H1 (cell line): ENCODE measurements around the gene ANKRD9. TPM values are rescaled to one million over a fixed set of nuclear protein-coding genes. Genes with fewer than 3 reads are reported as not detected.

ENCODE experiments used
- ASH2L ChIP-seq: fragments of 200-600, 300-600 bp; sonication (generic); IDR thresholded peaks from one replicate; pipeline ENCODE4 v1.7.1; 2017; ENCODE audit warnings: low read length
- POLR2A ChIP-seq, 2 experiments: IDR thresholded peaks; 1 replicate in 1 of 2; 2 replicates in 1 of 2; pipeline ENCODE4 v1.6.1; 2011; ENCODE audit warnings: low read depth in 2 of 2, low read length in 2 of 2, mild to moderate bottlenecking in 2 of 2; ENCODE audit errors: control extremely low read depth in 1 of 2
- SIN3A ChIP-seq, 2 experiments: IDR thresholded peaks in 1 of 2; conservative IDR thresholded peaks in 1 of 2; 2 replicates each; pipeline ENCODE4 v1.6.1; 2011 to 2012; ENCODE audit warnings: low read length in 2 of 2, improper control_type of control experiment in 1 of 2, low read depth in 1 of 2, mild to moderate bottlenecking in 1 of 2
- TEAD4 ChIP-seq: IDR thresholded peaks from 2 replicates; pipeline ENCODE4 v1.6.1; 2012; ENCODE audit warnings: low read depth, low read length, inconsistent platforms, mixed read lengths
- polyA plus RNA-seq, 7 experiments: library from polyadenylated mRNA; depleted of rRNA in 3 of 7; stranded (reverse) in 5 of 7; unstranded in 2 of 7; fragments of >200 nt in 5 of 7; fragments of 200-250 nt in 2 of 7; gene quantifications; 1 replicate in 5 of 7; 2 replicates in 1 of 7; 4 replicates in 1 of 7; pipeline versions ENCODE4 v1.2.1 to v1.2.3, GENCODE V29; 2011 to 2013; ENCODE audit warnings: missing spikeins in 2 of 7, mixed read lengths in 2 of 7
- total RNA-seq: library from RNA; stranded (reverse); fragmentation: NEBNext Ultra II Directional; extraction: Animal tissue kit (Norgen Biotek cat#: 25700); gene quantifications from 2 replicates; pipeline ENCODE4 v1.2.1, GENCODE V29; 2021

The ANKRD9 gene
- total and polyA plus RNA-seq, 2 of the 8 experiments (the other 6 are each of a cell fraction or from before 2014, with no cell fraction given) = 37.0 to 41.8 TPM

- peak in 1 of 2 experiments; percentile 60; a peak in 1 of 3 replicates for TF ChIP-seq POLR2A (IDR thresholded peaks at IDR 0.05; ENCODE audit: control extremely low read depth in 1 of 2, low read depth in 2 of 2, low read length in 2 of 2)
- TF ChIP-seq ASH2L = peak; percentile 37
- TF ChIP-seq TEAD4 = peak; percentile 43; the same call in 1 of the 2 replicates
- no peak; a peak in 1 of 4 replicates for TF ChIP-seq SIN3A (conservative IDR thresholded peaks at IDR 0.05 in 1 of 2, IDR thresholded peaks at IDR 0.05 in 1 of 2; ENCODE audit: low read depth in 1 of 2, low read length in 2 of 2)
These were observed 1.3 kb upstream of the ANKRD9 start (continued) for GRCh38 chr14:102510616-102511520.
